ENCODE results near the gene RPS6KA4. TPM values are rescaled to one million over a fixed set of nuclear protein-coding genes. Genes with fewer than 3 reads are reported as not detected.
"Not testable (repeated sequence)": the region's sequence is repeated elsewhere in the genome, so short reads cannot be mapped to it uniquely, and the experiment has no call there.

The RPS6KA4 gene
- polyA plus RNA-seq, 3 donors = 13.2 to 15.7 (median 14.7) TPM

DNA sequence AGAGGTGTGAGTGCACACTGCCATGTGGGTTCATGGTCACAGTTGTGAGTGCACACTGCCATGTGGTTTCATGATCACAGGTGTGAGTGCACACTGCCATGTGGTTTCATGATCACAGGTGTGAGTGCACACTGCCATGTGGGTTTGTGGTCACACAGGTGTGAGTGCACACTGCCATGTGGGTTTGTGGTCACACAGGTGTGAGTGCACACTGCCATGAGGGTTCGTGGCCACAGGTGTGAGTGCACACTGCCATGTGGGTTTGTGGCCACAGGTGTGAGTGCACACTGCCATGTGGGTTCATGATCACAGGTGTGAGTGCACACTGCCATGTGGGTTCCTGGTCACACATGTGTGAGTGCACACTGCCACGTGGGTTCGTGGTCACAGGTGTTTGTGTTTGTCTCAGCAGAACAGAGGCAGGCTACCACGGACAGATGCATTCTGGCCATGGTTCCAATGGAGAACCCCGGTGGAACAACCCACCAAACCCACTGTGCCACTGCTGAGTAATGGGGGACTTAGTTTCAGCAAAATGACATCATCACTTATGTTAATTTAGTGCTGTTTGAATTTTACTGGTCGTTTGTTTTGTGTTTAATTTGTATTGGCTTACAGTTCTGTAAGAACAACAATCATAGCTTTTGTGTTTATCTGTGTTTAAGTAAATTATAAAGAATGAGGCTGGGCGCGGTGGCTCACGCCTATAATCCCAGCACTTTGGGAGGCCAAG lies 57.2 kb downstream of the RPS6KA4 start:
- no peak for DNase-seq

DNA sequence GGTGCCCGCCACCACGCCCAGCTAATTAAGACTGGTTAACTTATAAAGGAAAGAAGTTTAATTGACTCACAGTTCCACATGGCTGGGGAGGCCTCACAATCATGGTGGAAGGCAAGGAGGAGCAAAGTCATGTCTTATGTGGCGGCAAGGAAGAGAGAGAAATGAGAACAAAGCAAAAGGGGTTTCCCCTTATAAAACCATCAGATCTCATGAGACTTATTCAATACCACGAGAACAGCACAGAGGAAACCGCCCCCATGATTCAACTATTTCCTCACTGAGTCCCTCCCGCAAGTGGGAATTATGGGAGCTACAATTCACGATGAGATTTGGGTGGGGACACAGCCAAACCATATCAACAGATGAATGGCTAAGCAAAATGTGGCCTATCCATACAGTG lies 59.3 kb downstream of the RPS6KA4 start:
- not testable (repeated sequence) for DNase-seq

DNA sequence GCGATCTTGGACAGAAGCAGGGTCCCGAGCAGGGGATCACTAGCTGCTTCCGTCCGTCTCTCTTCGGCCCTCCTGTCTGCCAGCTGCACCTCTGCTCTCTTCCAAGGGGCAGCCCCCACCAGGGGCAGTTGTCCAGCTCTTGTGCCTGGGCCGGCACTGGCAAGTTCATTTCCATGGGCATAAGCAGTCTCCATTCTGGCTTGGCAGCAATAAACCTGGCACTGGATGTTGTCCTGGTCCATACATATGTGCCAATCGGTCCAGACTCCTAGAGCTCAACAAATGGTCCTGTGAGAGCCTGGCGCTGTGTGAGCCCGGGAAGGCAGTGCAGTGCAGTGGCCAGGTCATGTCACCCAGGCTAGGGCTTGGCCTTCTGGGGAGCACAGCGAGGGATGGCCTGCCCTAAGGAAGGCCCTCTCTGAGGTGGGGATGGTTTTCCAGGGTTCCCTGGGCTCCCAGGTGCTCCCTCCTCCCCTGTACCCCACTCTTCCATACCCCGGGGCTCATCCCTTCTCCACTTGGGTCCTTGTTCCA lies 60.4 kb downstream of the RPS6KA4 start:
- no peak for DNase-seq

DNA sequence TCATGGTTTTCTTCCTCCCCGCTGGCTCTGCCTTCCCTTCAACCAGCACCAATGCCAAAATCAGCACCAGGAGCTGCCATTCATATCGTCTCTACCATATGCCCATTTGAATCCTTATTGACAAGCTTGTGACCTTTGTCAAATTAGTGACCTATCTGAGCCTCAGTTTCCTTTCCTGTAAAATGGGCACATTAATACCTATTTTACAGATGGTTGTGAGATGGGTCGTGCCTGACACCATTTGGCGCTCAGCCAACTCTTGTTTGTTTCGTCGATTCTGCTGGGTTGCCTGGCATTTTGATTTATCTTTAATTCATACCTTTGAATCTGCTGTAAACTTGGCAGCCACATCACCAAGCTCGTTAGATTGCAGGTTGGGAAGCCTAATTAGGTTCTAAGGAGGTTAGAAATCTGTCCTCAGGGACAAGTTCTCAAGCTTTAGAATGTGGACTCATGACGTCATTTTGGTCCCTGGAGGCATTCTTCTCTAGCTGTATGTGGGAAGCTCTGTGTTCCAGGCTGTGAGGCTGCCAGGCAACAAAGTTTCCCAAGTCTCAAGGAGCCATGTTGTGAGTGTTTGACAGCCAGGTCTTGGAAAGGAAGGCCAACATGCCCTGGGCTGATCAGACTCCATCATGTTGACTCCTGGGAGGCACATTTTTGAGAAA lies 61.0 kb downstream of the RPS6KA4 start:
- DNase-seq = no peak

Other genes with a start within 250 kb of the RPS6KA4 start
- 10 to 100 TPM; 15.2 to 18.9 (median 16.1) TPM for gene MACROD1, start 193.0 kb upstream of the RPS6KA4 start, polyA plus RNA-seq (ENCODE audit: insufficient read length in 3 of 3)
- gene STIP1, start 173.0 kb upstream of the RPS6KA4 start, polyA plus RNA-seq (ENCODE audit: insufficient read length in 3 of 3) = 100 to 1,000 TPM; 165 to 203 (median 189) TPM
- 1 to 10 TPM; 4.7 to 7.5 (median 5.9) TPM for gene FERMT3, start 152.4 kb upstream of the RPS6KA4 start, polyA plus RNA-seq (ENCODE audit: insufficient read length in 3 of 3)
- gene TRPT1, start 133.0 kb upstream of the RPS6KA4 start, polyA plus RNA-seq (ENCODE audit: insufficient read length in 3 of 3) = 10 to 100 TPM; 50.9 to 53.4 (median 51.8) TPM
- gene NUDT22, start 132.9 kb upstream of the RPS6KA4 start, polyA plus RNA-seq (ENCODE audit: insufficient read length in 3 of 3) = 10 to 100 TPM; 27.9 to 34.4 (median 30.1) TPM
- gene DNAJC4, start 128.6 kb upstream of the RPS6KA4 start, polyA plus RNA-seq (ENCODE audit: insufficient read length in 3 of 3) = 10 to 100 TPM; 63.7 to 79.3 (median 69.9) TPM
- gene VEGFB, start 124.6 kb upstream of the RPS6KA4 start, polyA plus RNA-seq (ENCODE audit: insufficient read length in 3 of 3) = 100 to 1,000 TPM in 1 of 3 donors, 10 to 100 TPM in 2; 92.3 to 102 (median 92.6) TPM
- gene FKBP2, start 118.1 kb upstream of the RPS6KA4 start, polyA plus RNA-seq (ENCODE audit: insufficient read length in 3 of 3) = 100 to 1,000 TPM in 2 of 3 donors, 10 to 100 TPM in 1; 98.7 to 122 (median 101) TPM
- 10 to 100 TPM; 66.6 to 98.3 (median 90.5) TPM for gene PPP1R14B, start 112.2 kb upstream of the RPS6KA4 start, polyA plus RNA-seq (ENCODE audit: insufficient read length in 3 of 3)
- gene PLCB3, start 107.6 kb upstream of the RPS6KA4 start, polyA plus RNA-seq (ENCODE audit: insufficient read length in 3 of 3) = 10 to 100 TPM; 13.7 to 17.7 (median 15.8) TPM
- gene BAD, start 74.5 kb upstream of the RPS6KA4 start, polyA plus RNA-seq (ENCODE audit: insufficient read length in 3 of 3) = 10 to 100 TPM; 51.8 to 67.3 (median 61.2) TPM
- 10 to 100 TPM; 44.0 to 46.2 (median 45.3) TPM for gene GPR137, start 73.3 kb upstream of the RPS6KA4 start, polyA plus RNA-seq (ENCODE audit: insufficient read length in 3 of 3)
- gene KCNK4, start 67.9 kb upstream of the RPS6KA4 start, polyA plus RNA-seq (ENCODE audit: insufficient read length in 3 of 3) = under 1 TPM in 1 of 3 donors, not detected in 2; 0.06 TPM
- gene CATSPERZ, start 58.8 kb upstream of the RPS6KA4 start, polyA plus RNA-seq (ENCODE audit: insufficient read length in 3 of 3) = not detected
- 10 to 100 TPM; 27.9 to 34.5 (median 30.8) TPM for gene ESRRA, start 53.6 kb upstream of the RPS6KA4 start, polyA plus RNA-seq (ENCODE audit: insufficient read length in 3 of 3)
- gene TRMT112, start 41.6 kb upstream of the RPS6KA4 start, polyA plus RNA-seq (ENCODE audit: insufficient read length in 3 of 3) = 100 to 1,000 TPM; 242 to 262 (median 252) TPM
- 100 to 1,000 TPM; 205 to 244 (median 225) TPM for gene PRDX5, start 41.0 kb upstream of the RPS6KA4 start, polyA plus RNA-seq (ENCODE audit: insufficient read length in 3 of 3)
- 1 to 10 TPM; 3.2 to 4.0 (median 3.4) TPM for gene CCDC88B, start 19.0 kb upstream of the RPS6KA4 start, polyA plus RNA-seq (ENCODE audit: insufficient read length in 3 of 3)
- 10 to 100 TPM; 27.7 to 38.9 (median 30.9) TPM for gene SLC22A11, start 196.8 kb downstream of the RPS6KA4 start, polyA plus RNA-seq (ENCODE audit: insufficient read length in 3 of 3)
- 1 to 10 TPM; 3.1 to 5.7 (median 5.6) TPM for gene SLC22A12, start 232.1 kb downstream of the RPS6KA4 start, polyA plus RNA-seq (ENCODE audit: insufficient read length in 3 of 3)

Measured in renal pelvis (tissue), 4 donors.